SK-N-SH (cell line): ENCODE measurements around the gene RABGAP1L. TPM values are rescaled to one million over a fixed set of nuclear protein-coding genes. Genes with fewer than 3 reads are reported as not detected.

Experiments used
- CTCF ChIA-PET: fragments of 300-600, 350-600 bp; formaldehyde crosslinking; extraction: SDS; loops from one replicate; lab custom pipeline; 2021; lab: Yijun Ruan, JAX
- POLR2A ChIA-PET: fragments of 350-600 bp; sonication (Branson Sonifier 250); formaldehyde crosslinking; extraction: SDS; loops from one replicate; lab custom pipeline; 2020; ENCODE audit warnings: antibody characterized with exemption, inconsistent platforms; lab: Yijun Ruan, JAX
- DNase-seq: peaks from one replicate; pipeline ENCODE4 v3.0.0; 2012
- H2AFZ ChIP-seq: fragments of 200-600 bp; sonication (generic); 2 replicates; pipeline ENCODE4 v1.8.1; 2016; ENCODE audit warnings: antibody characterized with exemption, mild to moderate bottlenecking, low read depth
- H3F3A ChIP-seq: fragments of 200-600 bp; sonication (generic); replicated peaks from 2 replicates; pipeline ENCODE3; 2016; ENCODE audit warnings: antibody characterized with exemption, mild to moderate bottlenecking; ENCODE audit not compliant: insufficient read depth
- H3K27ac ChIP-seq, 2 experiments: fragments of 200-500 bp in 1 of 2; fragments of 200-600 bp in 1 of 2; sonication (Bioruptor generic) in 1 of 2; sonication (generic), shearing (Covaris generic) in 1 of 2; 2 replicates each; pipeline versions ENCODE4 v1.5.1 to v1.6.1; 2014 to 2016; ENCODE audit warnings: low read depth in 2 of 2, inconsistent platforms in 1 of 2, low read length in 1 of 2, mild to moderate bottlenecking in 1 of 2, mixed read lengths in 1 of 2
- H3K27me3 ChIP-seq: fragments of 200-600 bp; sonication (generic), shearing (Covaris generic); 2 replicates; pipeline ENCODE4 v1.6.1; 2016; ENCODE audit warnings: mixed run types; ENCODE audit not compliant: insufficient read depth
- H3K36me3 ChIP-seq, 2 experiments: fragments of 200-500 bp in 1 of 2; fragments of 200-600 bp in 1 of 2; sonication (Bioruptor generic) in 1 of 2; sonication (generic) in 1 of 2; replicated peaks in 1 of 2; 2 replicates each; pipeline versions ENCODE3 to v1.5.1; 2014 to 2016; ENCODE audit warnings: low read length in 1 of 2, mild to moderate bottlenecking in 1 of 2; ENCODE audit not compliant: insufficient read depth in 2 of 2, control insufficient read depth in 1 of 2
- H3K4me1 ChIP-seq, 2 experiments: fragments of 200-500 bp in 1 of 2; fragments of 200-600 bp in 1 of 2; sonication (Bioruptor generic) in 1 of 2; sonication (generic), shearing (Covaris generic) in 1 of 2; 2 replicates each; pipeline versions ENCODE4 v1.5.1 to v1.6.1; 2014 to 2016; ENCODE audit warnings: low read depth in 1 of 2, low read length in 1 of 2, mixed run types in 1 of 2; ENCODE audit not compliant: insufficient read depth in 2 of 2, control insufficient read depth in 1 of 2
- H3K4me2 ChIP-seq: fragments of 200-600 bp; sonication (generic), shearing (Covaris generic); 2 replicates; pipeline ENCODE4 v1.6.1; 2017; ENCODE audit warnings: mixed run types
- H3K4me3 ChIP-seq, 2 experiments: fragments of 200-500 bp in 1 of 2; fragments of 200-600 bp in 1 of 2; sonication (Bioruptor generic) in 1 of 2; sonication (generic), shearing (Covaris generic) in 1 of 2; 2 replicates each; pipeline versions ENCODE4 v1.5.1 to v1.8.1; 2014 to 2016; ENCODE audit warnings: low read depth in 2 of 2, inconsistent platforms in 1 of 2, low read length in 1 of 2, mild to moderate bottlenecking in 1 of 2, mixed read lengths in 1 of 2, moderate library complexity in 1 of 2
- H3K79me2 ChIP-seq: fragments of 200-600 bp; sonication (generic); 2 replicates; pipeline ENCODE4 v1.8.1; 2017; ENCODE audit warnings: mild to moderate bottlenecking; ENCODE audit not compliant: insufficient read depth
- H3K9ac ChIP-seq: fragments of 200-600 bp; sonication (generic); 2 replicates; pipeline ENCODE4 v1.6.1; 2017; ENCODE audit warnings: mixed run types
- H3K9me2 ChIP-seq: fragments of 200-600 bp; sonication (generic); 2 replicates; pipeline ENCODE4 v1.6.1; 2017; ENCODE audit warnings: mixed run types
- H3K9me3 ChIP-seq: fragments of 200-600 bp; sonication (generic); 2 replicates; pipeline ENCODE4 v1.6.1; 2017; ENCODE audit warnings: mixed run types, mild to moderate bottlenecking, moderate library complexity
- H4K20me1 ChIP-seq: fragments of 200-600 bp; sonication (generic); 2 replicates; pipeline ENCODE4 v1.6.1; 2017; ENCODE audit warnings: mild to moderate bottlenecking, mixed run types; ENCODE audit not compliant: insufficient read depth
- EP300 ChIP-seq, 2 experiments: IDR thresholded peaks; 2 replicates each; pipeline versions ENCODE4 v1.4.0 to v1.6.1; 2012; ENCODE audit warnings: borderline replicate concordance in 1 of 2, low read depth in 1 of 2, low read length in 1 of 2
- EZH2phosphoT487 ChIP-seq: fragments of 200-600 bp; sonication (generic); IDR thresholded peaks from 2 replicates; pipeline ENCODE4 v1.6.1; 2017; ENCODE audit warnings: low read depth, mixed run types, mild to moderate bottlenecking, antibody characterized with exemption, moderate library complexity, borderline replicate concordance
- FOSL2 ChIP-seq: IDR thresholded peaks from 2 replicates; pipeline ENCODE4 v1.4.0; 2012; ENCODE audit warnings: low read depth, mild to moderate bottlenecking, moderate library complexity, borderline replicate concordance
- FOXJ3 ChIP-seq: sonication (generic); formaldehyde crosslinking; IDR thresholded peaks from 2 replicates; pipeline ENCODE4 v1.5.1; 2020; ENCODE audit warnings: mild to moderate bottlenecking, missing genetic modification reagents
- GABPA ChIP-seq: IDR thresholded peaks from 2 replicates; pipeline ENCODE4 v1.4.0; 2012; ENCODE audit warnings: low read depth, mild to moderate bottlenecking
- NRF1 ChIP-seq: IDR thresholded peaks from 2 replicates; pipeline ENCODE4 v1.6.1; 2012; ENCODE audit warnings: low read depth, mild to moderate bottlenecking, low read length
- PBX3 ChIP-seq: IDR thresholded peaks from 2 replicates; pipeline ENCODE4; 2012
- RXRA ChIP-seq: IDR thresholded peaks from 2 replicates; pipeline ENCODE4 v1.4.0; 2012; ENCODE audit warnings: low read depth, mild to moderate bottlenecking, borderline replicate concordance
- TCF12 ChIP-seq: IDR thresholded peaks from 2 replicates; pipeline ENCODE4 v1.4.0; 2012
- YY1 ChIP-seq: IDR thresholded peaks from 2 replicates; pipeline ENCODE4 v1.4.0; 2012; ENCODE audit warnings: low read depth, mild to moderate bottlenecking
- WGBS: methylation state at CpG from one replicate; pipeline ENCODE4 v1.1.6; 2017; ENCODE audit warnings: low lambda C conversion rate; 5-methylcytosine and 5-hydroxymethylcytosine counted together
- polyA plus RNA-seq, 3 experiments: library from polyadenylated mRNA; depleted of rRNA; stranded (reverse); fragments of >200 nt; gene quantifications; 2 replicates each; pipeline ENCODE4 v1.2.3, GENCODE V29; 2012
- TF ChIP-seq, protein P1 (sequence below): fragments of 150-350 bp; IDR thresholded peaks from 2 replicates; pipeline ENCODE4 v1.6.1; 2017; ENCODE audit warnings: antibody characterized with exemption, low read length, low read depth, borderline replicate concordance

RABGAP1L gene
- polyA plus RNA-seq, 1 of the 3 experiments (the other 2 are of a cell fraction): 7.2 TPM

DNA sequence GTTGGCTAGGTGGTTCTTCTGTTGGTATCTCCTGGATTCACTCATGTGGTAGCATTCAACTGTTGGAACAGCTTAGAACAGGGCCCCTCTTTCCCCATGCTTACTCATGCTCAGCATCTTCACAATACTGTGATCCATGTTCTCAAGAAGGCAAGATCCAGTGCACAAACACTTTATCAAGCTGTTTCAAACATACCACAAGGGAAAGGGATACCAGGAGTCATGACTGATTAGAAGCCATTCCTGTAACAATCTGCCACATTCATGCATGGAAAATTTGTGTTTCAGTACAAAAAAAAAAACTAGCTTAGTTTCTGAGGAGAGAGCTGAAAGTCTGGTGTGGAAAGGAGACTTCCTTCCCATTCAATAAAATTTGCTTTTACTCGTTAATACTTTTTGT, 670.7 kb downstream of the RABGAP1L start:
- CTCF ChIA-PET: no interaction called here
- WGBS: 94% methylated on average over 1 of the region's 1 CpG
- no peak overlapping the region for H3K4me2 ChIP-seq

GRCh38 chr1:174836543-174836942, 677.2 kb downstream of the RABGAP1L start:
- no peak overlapping the region for H3K9ac ChIP-seq
- H3K27me3 ChIP-seq: no peaks in the 10 kb centered on the region
- no peaks in the 10 kb centered on the region for H3F3A ChIP-seq
- POLR2A ChIA-PET: no interaction called here
- no peaks in the 10 kb centered on the region for H3K4me1 ChIP-seq
- H3K79me2 ChIP-seq: no peaks in the 10 kb centered on the region
- CTCF ChIA-PET: no interaction called here
- no peaks in the 10 kb centered on the region for H4K20me1 ChIP-seq
- H2AFZ ChIP-seq: no peak overlapping the region
- WGBS: 95% methylated on average over 4 of the region's 4 CpGs
- TF ChIP-seq FOXJ3 (CRISPR knock-in tag) (no peak), EZH2phosphoT487 (no peak), NRF1 (no peak), GABPA (no peak)
- TF ChIP-seq, protein P1, sequence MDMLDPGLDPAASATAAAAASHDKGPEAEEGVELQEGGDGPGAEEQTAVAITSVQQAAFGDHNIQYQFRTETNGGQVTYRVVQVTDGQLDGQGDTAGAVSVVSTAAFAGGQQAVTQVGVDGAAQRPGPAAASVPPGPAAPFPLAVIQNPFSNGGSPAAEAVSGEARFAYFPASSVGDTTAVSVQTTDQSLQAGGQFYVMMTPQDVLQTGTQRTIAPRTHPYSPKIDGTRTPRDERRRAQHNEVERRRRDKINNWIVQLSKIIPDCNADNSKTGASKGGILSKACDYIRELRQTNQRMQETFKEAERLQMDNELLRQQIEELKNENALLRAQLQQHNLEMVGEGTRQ: no peak
- H3K4me3 ChIP-seq: no peak overlapping the region
- no peak overlapping the region for H3K27ac ChIP-seq
- no peaks in the 10 kb centered on the region for H3K9me2 ChIP-seq
- no peak for DNase-seq
- no peaks in the 10 kb centered on the region for H3K36me3 ChIP-seq
- no peak overlapping the region for H3K4me2 ChIP-seq
- no peaks in the 10 kb centered on the region for H3K9me3 ChIP-seq

More for the DNA sequence above, 670.7 kb downstream of the RABGAP1L start:
- TF ChIP-seq EP300 (IDR thresholded peaks at IDR 0.05; ENCODE audit: borderline replicate concordance in 1 of 2, low read depth in 1 of 2, low read length in 1 of 2) (no peak), PBX3 (no peak), RXRA (no peak)
- H3K9me2 ChIP-seq: no peaks in the 10 kb centered on the region
- no peaks in the 10 kb centered on the region for H3K4me1 ChIP-seq
- no peak overlapping the region for H3K27ac ChIP-seq
- H3K27me3 ChIP-seq: no peaks in the 10 kb centered on the region
- H3K79me2 ChIP-seq: no peaks in the 10 kb centered on the region
- no peaks in the 10 kb centered on the region for H3K9me3 ChIP-seq
- H4K20me1 ChIP-seq: no peaks in the 10 kb centered on the region
- H2AFZ ChIP-seq: no peak overlapping the region
- DNase-seq: no peak
- H3F3A ChIP-seq: no peaks in the 10 kb centered on the region
- H3K36me3 ChIP-seq: no peaks in the 10 kb centered on the region
- H3K9ac ChIP-seq: no peak overlapping the region
- H3K4me3 ChIP-seq: no peak overlapping the region
- POLR2A ChIA-PET: no interaction called here

DNA sequence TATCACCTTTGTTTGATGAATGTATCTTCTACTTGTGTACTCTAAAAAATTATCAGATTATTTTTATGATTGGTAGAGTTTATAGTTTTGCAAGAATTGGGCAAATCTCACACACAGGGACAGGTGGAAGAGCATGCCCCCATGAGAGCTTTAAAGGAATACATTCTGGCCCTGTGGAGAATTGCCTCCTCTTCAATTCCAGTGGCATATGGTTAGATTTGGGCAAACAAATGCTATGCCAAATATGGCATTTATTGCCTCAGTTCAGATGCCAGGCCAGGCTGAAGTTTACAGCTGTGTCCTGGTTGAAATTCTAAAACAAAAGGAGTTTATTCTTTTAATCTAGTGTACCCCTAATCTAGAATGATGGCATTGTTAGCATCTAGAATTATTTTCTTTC, 678.1 kb downstream of the RABGAP1L start:
- CTCF ChIA-PET: no interaction called here
- POLR2A ChIA-PET: no interaction called here
- H3K4me1 ChIP-seq: no peaks in the 10 kb centered on the region; a peak in 1 of 4 replicates

More for the DNA sequence above, 678.1 kb downstream of the RABGAP1L start:
- no peak overlapping the region for H3K4me3 ChIP-seq
- H3K27me3 ChIP-seq: no peaks in the 10 kb centered on the region
- H3F3A ChIP-seq: no peaks in the 10 kb centered on the region
- no peak overlapping the region for H3K9ac ChIP-seq
- H3K36me3 ChIP-seq: no peaks in the 10 kb centered on the region
- H4K20me1 ChIP-seq: no peaks in the 10 kb centered on the region
- no peak overlapping the region for H2AFZ ChIP-seq
- H3K79me2 ChIP-seq: no peaks in the 10 kb centered on the region
- H3K27ac ChIP-seq: no peak overlapping the region
- H3K4me2 ChIP-seq: no peak overlapping the region
- no peak for DNase-seq
- TF ChIP-seq FOSL2 (no peak), YY1 (no peak), TCF12 (no peak)
- no peaks in the 10 kb centered on the region for H3K9me3 ChIP-seq
- no peaks in the 10 kb centered on the region for H3K9me2 ChIP-seq
